Keratinocyte (primary cell): ENCODE results near the gene WNT7B. TPM values are rescaled to one million over a fixed set of nuclear protein-coding genes. Genes with fewer than 3 reads are reported as not detected.
A peak's percentile ranks its signal among the peaks of the same experiment; 100 is the strongest.

Source experiments
- DNase-seq: peaks from one replicate; pipeline ENCODE4 v3.0.0-alpha.2; 2011; ENCODE audit warnings: low read depth, missing footprints, low spot score
- FAIRE-seq: peaks from 2 replicates; lab custom pipeline; 2011; peaks lifted over from hg19 to GRCh38; lab: Jason Lieb, UNC
- H2AFZ ChIP-seq: 2 replicates; pipeline ENCODE4 v1.6.0; 2012; ENCODE audit warnings: low read length, control low read depth, inconsistent platforms; ENCODE audit not compliant: control insufficient read depth
- H3K27ac ChIP-seq: 2 replicates; pipeline ENCODE4 v1.5.1; 2011; ENCODE audit warnings: low read length; ENCODE audit not compliant: control insufficient read depth, insufficient read depth
- H3K27me3 ChIP-seq: 3 replicates; pipeline ENCODE4 v1.6.0; 2011; ENCODE audit warnings: low read length; ENCODE audit not compliant: control insufficient read depth, insufficient read depth; ENCODE audit errors: extremely low read depth
- H3K36me3 ChIP-seq, 2 experiments: 2 replicates in 1 of 2; 3 replicates in 1 of 2; pipeline ENCODE4 v1.5.1; 2011; ENCODE audit warnings: low read length in 2 of 2, mild to moderate bottlenecking in 1 of 2; ENCODE audit not compliant: control insufficient read depth in 2 of 2, insufficient read depth in 2 of 2; ENCODE audit errors: extremely low read depth in 1 of 2
- H3K4me1 ChIP-seq: 3 replicates; pipeline ENCODE4 v1.5.1; 2011; ENCODE audit warnings: low read length; ENCODE audit not compliant: control insufficient read depth, insufficient read depth; ENCODE audit errors: extremely low read depth
- H3K4me2 ChIP-seq: 3 replicates; pipeline ENCODE4 v1.6.0; 2011; ENCODE audit warnings: low read depth, low read length; ENCODE audit not compliant: control insufficient read depth, insufficient read depth; ENCODE audit errors: extremely low read depth
- H3K4me3 ChIP-seq, 3 experiments: fragments of 200-600 bp in 1 of 3; sonication (generic) in 1 of 3; 2 replicates in 2 of 3; 3 replicates in 1 of 3; pipeline ENCODE4 v1.5.1; 2011 to 2016; ENCODE audit warnings: low read length in 3 of 3, mild to moderate bottlenecking in 3 of 3, control low read depth in 2 of 3, inconsistent platforms in 1 of 3, low read depth in 1 of 3, mixed read lengths in 1 of 3, mixed run types in 1 of 3, moderate library complexity in 1 of 3; ENCODE audit not compliant: control insufficient read depth in 2 of 3, insufficient read depth in 2 of 3; ENCODE audit errors: extremely low read depth in 1 of 3
- H3K79me2 ChIP-seq: 2 replicates; pipeline ENCODE4 v1.6.0; 2012; ENCODE audit warnings: low read length; ENCODE audit not compliant: control insufficient read depth, insufficient read depth
- H3K9ac ChIP-seq: 3 replicates; pipeline ENCODE4 v1.6.0; 2011; ENCODE audit warnings: low read length; ENCODE audit not compliant: control insufficient read depth, insufficient read depth; ENCODE audit errors: extremely low read depth
- H3K9me1 ChIP-seq: 3 replicates; pipeline ENCODE4 v1.6.0; 2011; ENCODE audit warnings: low read length; ENCODE audit not compliant: control insufficient read depth, insufficient read depth; ENCODE audit errors: extremely low read depth
- H3K9me3 ChIP-seq: 2 replicates; pipeline ENCODE4 v1.5.1; 2012; ENCODE audit warnings: low read depth, low read length; ENCODE audit not compliant: control insufficient read depth
- H4K20me1 ChIP-seq: 3 replicates; pipeline ENCODE4 v1.6.0; 2011; ENCODE audit warnings: low read length; ENCODE audit not compliant: control insufficient read depth, insufficient read depth; ENCODE audit errors: extremely low read depth
- EZH2 ChIP-seq: IDR thresholded peaks from one replicate; pipeline ENCODE4 v1.6.1; 2012; ENCODE audit warnings: inconsistent platforms, mild to moderate bottlenecking, low read length, moderate library complexity
- dilution Hi-C: fragments of 300-500 bp; cut with MboI; formaldehyde crosslinking; loops from one replicate; pipeline ENCODE4 v1.7.0; 2020; ENCODE audit warnings: low sequenced_read_pairs; ENCODE audit not compliant: extremely low pct_ligation_motif_present
- polyA plus RNA-seq, 5 experiments: library from polyadenylated mRNA; depleted of rRNA in 3 of 5; stranded (reverse) in 3 of 5; stranded (forward) in 1 of 5; unstranded in 1 of 5; fragments of >200 nt; gene quantifications; 1 replicate in 1 of 5; 2 replicates in 3 of 5; 3 replicates in 1 of 5; pipeline versions ENCODE4 v1.2.1 to v1.2.3, GENCODE V29; 2011 to 2012; ENCODE audit warnings: missing spikeins in 2 of 5, low read depth in 1 of 5, low replicate concordance in 1 of 5
- TF ChIP-seq, protein P1 (sequence below), 3 experiments: IDR thresholded peaks in 1 of 3; conservative IDR thresholded peaks in 1 of 3; optimal IDR thresholded peaks in 1 of 3; 2 replicates in 2 of 3; 3 replicates in 1 of 3; pipeline versions ENCODE3 to v1.5.1; 2011; ENCODE audit warnings: low read length in 3 of 3, mild to moderate bottlenecking in 3 of 3, moderate library complexity in 2 of 3, control low read depth in 1 of 3, inconsistent platforms in 1 of 3; ENCODE audit not compliant: insufficient read depth in 2 of 3; ENCODE audit errors: extremely low read depth in 1 of 3

WNT7B gene
- polyA plus RNA-seq, 1 donor (not counting 4 experiments of a cell fraction or from before 2014, with no cell fraction given) = 1.7 TPM

DNA sequence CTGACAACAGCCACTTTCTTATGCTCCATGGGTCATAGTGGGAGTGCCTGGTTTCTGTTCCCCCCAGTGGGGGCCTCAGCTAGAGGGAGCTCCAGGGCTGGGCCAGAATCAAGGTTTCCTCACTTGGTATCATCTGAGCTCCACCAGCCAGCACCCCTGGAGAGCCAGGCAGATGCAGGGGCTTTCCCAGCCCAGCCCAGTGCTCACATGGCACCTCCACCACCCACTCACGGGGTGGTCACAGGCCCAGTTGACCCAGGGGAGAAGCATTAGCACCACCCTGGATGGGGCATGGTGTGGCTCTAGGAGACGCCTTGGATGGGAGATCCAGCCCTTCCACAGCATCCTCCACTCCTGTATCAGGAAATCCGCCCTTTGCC is 24.1 kb upstream of the WNT7B start:
- Histone ChIP-seq H3K36me3 (no peaks in the 10 kb centered on the region), H3K9me3 (no peaks in the 10 kb centered on the region), H3K27me3 (peaks cover 4% of the 10 kb centered on the region), H3K79me2 (no peaks in the 10 kb centered on the region), H3K9me1 (no peaks in the 10 kb centered on the region), H3K27ac (no peak overlapping the region), H2AFZ (no peak overlapping the region), H3K4me3 (no peak overlapping the region), H3K9ac (no peak overlapping the region), H4K20me1 (no peaks in the 10 kb centered on the region), H3K4me2 (no peak overlapping the region), H3K4me1 (peaks cover 8% of the 10 kb centered on the region)
- no peak for FAIRE-seq
- dilution Hi-C loops = no loop called here
- DNase-seq = no peak
- no peak for TF ChIP-seq EZH2
- TF ChIP-seq, protein P1, sequence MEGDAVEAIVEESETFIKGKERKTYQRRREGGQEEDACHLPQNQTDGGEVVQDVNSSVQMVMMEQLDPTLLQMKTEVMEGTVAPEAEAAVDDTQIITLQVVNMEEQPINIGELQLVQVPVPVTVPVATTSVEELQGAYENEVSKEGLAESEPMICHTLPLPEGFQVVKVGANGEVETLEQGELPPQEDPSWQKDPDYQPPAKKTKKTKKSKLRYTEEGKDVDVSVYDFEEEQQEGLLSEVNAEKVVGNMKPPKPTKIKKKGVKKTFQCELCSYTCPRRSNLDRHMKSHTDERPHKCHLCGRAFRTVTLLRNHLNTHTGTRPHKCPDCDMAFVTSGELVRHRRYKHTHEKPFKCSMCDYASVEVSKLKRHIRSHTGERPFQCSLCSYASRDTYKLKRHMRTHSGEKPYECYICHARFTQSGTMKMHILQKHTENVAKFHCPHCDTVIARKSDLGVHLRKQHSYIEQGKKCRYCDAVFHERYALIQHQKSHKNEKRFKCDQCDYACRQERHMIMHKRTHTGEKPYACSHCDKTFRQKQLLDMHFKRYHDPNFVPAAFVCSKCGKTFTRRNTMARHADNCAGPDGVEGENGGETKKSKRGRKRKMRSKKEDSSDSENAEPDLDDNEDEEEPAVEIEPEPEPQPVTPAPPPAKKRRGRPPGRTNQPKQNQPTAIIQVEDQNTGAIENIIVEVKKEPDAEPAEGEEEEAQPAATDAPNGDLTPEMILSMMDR (optimal IDR thresholded peaks at IDR 0.05 in 1 of 3, IDR thresholded peaks at IDR 0.05 in 1 of 3, conservative IDR thresholded peaks at IDR 0.05 in 1 of 3; ENCODE audit: extremely low read depth in 1 of 3, insufficient read depth in 2 of 3, low read length in 3 of 3) = peak in 1 of 3 experiments; percentile 16

DNA sequence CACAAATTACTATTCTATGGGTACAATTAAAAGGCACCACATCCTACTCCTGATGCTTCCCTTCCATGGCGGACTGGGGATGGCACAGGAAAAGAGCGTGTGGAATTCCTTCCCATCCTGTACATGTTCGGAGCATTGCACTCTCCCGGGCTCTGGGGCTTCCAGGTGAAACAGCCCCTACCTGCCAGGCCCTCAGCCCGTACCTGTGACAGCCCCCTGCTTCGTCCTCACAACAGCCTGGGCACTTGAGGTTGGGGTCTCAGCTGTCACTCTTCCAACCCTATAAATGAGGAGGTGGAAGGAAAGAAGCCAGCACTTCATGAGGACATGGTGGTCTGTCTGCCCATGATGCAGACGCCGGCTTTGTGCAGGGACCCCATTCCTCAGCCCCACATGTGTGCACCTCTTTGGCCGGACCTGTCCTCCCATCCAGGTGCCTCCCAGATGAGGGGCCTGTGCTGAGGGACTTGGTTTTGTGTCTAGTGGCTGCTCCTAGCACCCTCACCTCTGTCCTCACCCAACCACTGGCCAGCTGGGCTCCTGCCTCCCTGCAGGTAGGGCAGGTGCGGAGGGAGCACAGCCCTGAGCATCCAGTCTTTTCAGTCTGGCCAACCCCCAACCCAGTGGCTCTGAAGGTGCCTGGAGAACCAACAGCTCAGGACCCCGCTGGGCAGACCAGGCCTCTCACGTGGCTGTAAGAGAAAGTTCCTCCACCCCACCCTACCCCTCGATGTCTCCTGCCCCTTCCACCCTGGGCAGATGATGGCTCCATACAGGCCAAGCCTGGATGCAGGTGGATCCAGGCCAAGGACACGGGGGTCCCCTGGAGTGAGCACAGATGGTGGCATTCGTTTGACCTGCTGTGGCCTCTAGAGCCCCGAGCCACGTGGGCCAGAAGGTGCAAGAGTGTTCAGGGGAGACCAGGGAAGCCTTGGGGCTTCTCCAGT is 23.4 kb upstream of the WNT7B start:
- Histone ChIP-seq H3K4me3 (no peak overlapping the region), H2AFZ (no peak overlapping the region), H3K4me1 (peaks cover 8% of the 10 kb centered on the region), H3K36me3 (no peaks in the 10 kb centered on the region), H4K20me1 (no peaks in the 10 kb centered on the region), H3K9me3 (no peaks in the 10 kb centered on the region), H3K9me1 (no peaks in the 10 kb centered on the region), H3K9ac (no peak overlapping the region), H3K4me2 (no peak overlapping the region), H3K79me2 (no peaks in the 10 kb centered on the region), H3K27ac (no peak overlapping the region), H3K27me3 (peaks cover 4% of the 10 kb centered on the region)
- dilution Hi-C loops = no loop called here
- TF ChIP-seq, protein P1 (optimal IDR thresholded peaks at IDR 0.05 in 1 of 3, IDR thresholded peaks at IDR 0.05 in 1 of 3, conservative IDR thresholded peaks at IDR 0.05 in 1 of 3; ENCODE audit: extremely low read depth in 1 of 3, insufficient read depth in 2 of 3, low read length in 3 of 3) = no peak
- no peak for TF ChIP-seq EZH2
- DNase-seq = no peak
- FAIRE-seq = no peak
